ENCODE measurements around the gene R3HCC1L.

GRCh38 chr10:98246911-98247805 is 112.7 kb downstream of the R3HCC1L start:
- TF ChIP-seq, protein P1, sequence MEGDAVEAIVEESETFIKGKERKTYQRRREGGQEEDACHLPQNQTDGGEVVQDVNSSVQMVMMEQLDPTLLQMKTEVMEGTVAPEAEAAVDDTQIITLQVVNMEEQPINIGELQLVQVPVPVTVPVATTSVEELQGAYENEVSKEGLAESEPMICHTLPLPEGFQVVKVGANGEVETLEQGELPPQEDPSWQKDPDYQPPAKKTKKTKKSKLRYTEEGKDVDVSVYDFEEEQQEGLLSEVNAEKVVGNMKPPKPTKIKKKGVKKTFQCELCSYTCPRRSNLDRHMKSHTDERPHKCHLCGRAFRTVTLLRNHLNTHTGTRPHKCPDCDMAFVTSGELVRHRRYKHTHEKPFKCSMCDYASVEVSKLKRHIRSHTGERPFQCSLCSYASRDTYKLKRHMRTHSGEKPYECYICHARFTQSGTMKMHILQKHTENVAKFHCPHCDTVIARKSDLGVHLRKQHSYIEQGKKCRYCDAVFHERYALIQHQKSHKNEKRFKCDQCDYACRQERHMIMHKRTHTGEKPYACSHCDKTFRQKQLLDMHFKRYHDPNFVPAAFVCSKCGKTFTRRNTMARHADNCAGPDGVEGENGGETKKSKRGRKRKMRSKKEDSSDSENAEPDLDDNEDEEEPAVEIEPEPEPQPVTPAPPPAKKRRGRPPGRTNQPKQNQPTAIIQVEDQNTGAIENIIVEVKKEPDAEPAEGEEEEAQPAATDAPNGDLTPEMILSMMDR (conservative IDR thresholded peaks at IDR 0.05; ENCODE audit: low read depth, low read length), result no peak
- TF ChIP-seq EZH2 (IDR thresholded peaks at IDR 0.05; ENCODE audit: borderline replicate concordance, low read depth, low read length, poor library complexity, severe bottlenecking), result no peak

All from A673 (cell line).